GM21737 (cell line): Measurements from ENCODE around the gene CCND1.

ENCODE experiments used
- ATAC-seq: cut with Tn5 transposase; IDR thresholded peaks from one replicate; pipeline ENCODE4 v1.9.1; 2021; ENCODE audit warnings: mild to moderate bottlenecking, moderate library complexity; ENCODE audit not compliant: unreplicated experiment

The CCND1 gene

GRCh38 chr11:69664103-69664775, 23.3 kb downstream of the CCND1 start:
- ATAC-seq, result no peak

GRCh38 chr11:69664901-69665300, 23.9 kb downstream of the CCND1 start:
- ATAC-seq, result no peak

GRCh38 chr11:69665669-69666068, 24.7 kb downstream of the CCND1 start:
- ATAC-seq, result no peak

GRCh38 chr11:69666261-69666660, 25.3 kb downstream of the CCND1 start:
- no peak for ATAC-seq

DNA sequence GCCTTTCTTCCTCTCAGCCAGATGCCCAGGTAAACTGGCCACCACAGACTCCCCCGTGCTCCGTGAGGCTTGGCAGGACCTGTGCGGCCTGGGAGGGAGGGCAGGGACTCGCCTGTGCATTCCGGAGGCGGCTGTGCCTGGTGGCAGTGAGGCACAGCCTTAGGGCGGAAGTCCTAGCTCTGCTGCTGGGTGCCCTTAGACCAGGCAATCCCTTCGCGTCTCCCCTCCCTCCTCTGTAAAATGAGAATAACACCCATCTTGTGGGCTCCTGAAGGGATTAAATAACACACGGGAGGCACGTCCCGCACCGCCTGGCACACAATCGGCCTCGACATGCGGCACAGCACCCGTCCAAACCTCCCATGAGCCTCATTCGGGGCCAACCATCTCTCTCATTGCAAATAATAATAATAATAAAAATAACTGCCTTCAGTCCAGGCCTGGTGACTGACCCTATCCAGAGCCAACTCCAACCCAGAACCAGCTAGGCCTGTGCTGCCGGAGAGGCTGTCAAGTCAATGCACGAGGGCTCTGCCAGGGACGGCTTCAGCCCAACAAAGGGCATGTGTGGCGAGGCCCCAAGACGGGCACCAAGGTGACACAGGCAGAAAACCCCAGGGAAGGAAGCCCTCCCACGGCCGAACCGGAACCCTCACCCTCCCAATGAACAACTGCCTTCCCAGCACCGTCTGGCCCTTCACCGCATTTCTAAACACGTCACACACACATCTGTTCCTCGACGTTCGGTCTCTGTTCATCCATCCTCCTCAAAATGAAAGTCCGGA, 26.0 kb downstream of the CCND1 start:
- ATAC-seq, result no peak

- no peak for ATAC-seq
Measured at GRCh38 chr11:69667619-69668604, 27.0 kb downstream of the CCND1 start.

- no peak for ATAC-seq
Measured at GRCh38 chr11:69669486-69669885, 28.5 kb downstream of the CCND1 start.

DNA sequence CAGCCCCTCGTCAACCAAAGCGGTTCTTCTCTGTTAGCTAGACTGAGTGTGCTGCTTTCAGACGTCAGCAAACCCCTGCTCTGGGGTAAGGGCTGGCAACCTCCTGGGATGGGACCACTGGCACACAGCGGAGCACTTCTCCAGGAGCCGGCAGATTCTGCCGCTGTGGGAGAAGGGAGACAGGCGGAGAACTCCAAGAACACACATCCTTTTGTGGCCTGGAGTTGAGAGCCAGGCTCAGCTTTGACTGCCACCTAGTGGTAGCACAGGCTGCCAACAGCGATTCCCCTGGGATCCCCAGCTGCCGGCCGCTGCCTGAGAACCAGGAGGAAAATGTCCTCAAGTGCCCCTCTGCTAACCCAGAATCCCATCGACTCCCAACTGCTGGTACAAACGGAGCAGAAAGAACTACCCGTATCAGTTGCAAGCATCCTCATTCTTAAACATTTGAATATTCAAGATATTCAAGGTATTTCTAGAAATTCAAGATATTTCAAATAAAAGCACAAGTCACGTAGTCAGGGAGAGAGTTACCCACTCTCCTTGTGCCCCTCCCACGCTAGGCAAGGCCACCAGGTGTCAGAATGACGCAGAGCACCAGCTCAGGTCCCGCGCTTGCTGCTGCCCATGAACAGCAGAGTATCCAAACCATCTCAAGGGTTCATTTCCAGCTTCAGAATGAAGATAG, 29.3 kb downstream of the CCND1 start:
- ATAC-seq, result no peak

DNA sequence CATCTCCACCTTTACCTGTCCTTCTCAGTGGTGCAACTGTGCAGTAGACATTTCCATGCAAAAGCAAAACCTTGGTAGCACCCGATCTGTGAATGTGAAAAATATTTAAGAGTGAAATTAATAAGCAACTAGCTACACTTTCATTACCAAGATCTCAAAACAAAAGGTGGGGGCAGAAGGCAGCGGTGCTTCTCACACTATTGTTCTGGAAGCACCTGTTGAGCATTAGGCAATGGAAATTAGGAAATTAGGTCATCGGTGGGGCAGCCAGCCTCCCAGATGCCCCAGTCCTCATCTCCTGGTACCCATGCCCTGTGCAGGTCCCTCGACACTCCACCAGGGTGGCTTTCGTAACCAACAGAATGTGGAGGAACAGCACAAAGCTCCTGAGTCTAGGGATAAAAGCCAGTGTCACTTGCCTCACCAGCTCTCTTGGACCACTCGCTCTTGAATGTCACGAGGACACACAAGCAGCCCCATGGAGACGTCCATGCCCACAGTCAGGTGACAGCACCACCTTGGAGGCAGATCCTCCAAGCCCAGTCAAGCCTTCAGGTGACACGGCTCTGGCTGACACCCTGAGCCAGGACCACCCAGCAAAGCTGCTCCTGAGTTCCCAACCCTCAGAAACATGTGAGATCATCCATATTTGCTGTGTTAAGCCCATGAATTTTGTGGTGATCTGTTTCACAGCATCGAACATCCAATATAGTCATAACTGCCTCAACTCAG, 30.9 kb downstream of the CCND1 start:
- no peak for ATAC-seq

GRCh38 chr11:69674267-69674885, 33.4 kb downstream of the CCND1 start:
- ATAC-seq, result no peak

- ATAC-seq, result peak; percentile 86
Measured at GRCh38 chr11:69674886-69675714, 34.1 kb downstream of the CCND1 start, which contains the start of gene LTO1. TSS of gene LTO1 (minus strand) at chr11:69675353. CDS start at chr11:69675239, 114 bp downstream.

DNA sequence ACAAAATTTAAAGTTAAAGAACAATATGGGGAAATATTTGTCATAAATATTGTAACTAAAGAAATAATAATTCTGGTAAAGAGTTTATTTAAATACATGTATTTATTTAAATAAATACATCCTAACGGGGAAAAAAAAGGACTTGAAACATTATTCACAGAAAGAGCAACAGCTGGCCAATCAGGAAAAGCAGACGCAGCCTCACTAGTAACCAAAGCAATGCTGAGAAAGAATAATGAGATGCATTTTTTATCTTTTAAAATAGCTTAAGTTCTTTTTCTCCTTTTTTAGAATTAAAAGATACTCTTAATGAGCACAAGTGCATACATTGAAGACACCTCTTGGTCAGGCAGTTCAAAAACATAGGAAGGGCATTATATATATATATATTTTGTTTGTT, 36.8 kb downstream of the CCND1 start:
- ATAC-seq, result no peak

- ATAC-seq, result no peak
Measured at GRCh38 chr11:69680688-69681087, 39.7 kb downstream of the CCND1 start.

- no peak for ATAC-seq
Measured at GRCh38 chr11:69682221-69682620, 41.3 kb downstream of the CCND1 start.

- no peak for ATAC-seq
Measured at GRCh38 chr11:69682681-69683326, 41.8 kb downstream of the CCND1 start.

DNA sequence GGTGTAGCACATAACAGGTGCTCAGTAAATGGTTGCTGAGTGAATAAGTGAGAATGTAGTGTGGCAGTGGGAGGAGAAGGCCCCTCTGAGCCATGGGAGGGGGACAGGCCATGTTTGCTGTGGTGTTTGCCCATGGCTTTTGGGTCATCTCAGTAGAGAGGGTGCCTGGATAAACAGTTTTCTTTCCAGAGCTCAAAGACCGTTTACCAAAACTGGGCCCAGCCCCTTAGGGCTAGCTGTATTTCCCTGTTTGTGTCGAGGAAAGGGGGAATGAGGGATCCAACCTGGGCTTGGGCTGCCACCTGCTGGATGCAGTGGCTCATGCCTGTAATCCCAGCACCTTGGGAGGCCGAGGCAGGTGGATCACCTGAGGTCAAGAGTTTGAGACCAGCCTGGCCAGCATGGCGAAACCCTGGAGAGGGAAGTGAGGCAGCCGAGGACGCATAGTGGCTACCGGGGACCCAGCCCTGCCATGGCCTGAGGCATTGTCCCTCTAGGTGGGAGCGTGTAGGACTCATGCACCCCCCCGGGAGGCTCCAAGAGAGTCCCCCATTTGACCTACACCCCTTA, 42.9 kb downstream of the CCND1 start:
- ATAC-seq, result no peak

- no peak for ATAC-seq
Measured at GRCh38 chr11:69684651-69685050, 43.7 kb downstream of the CCND1 start.

GRCh38 chr11:69685348-69685747, 44.4 kb downstream of the CCND1 start:
- no peak for ATAC-seq
